Measurements from ENCODE around the gene FOXK1.
"Not testable (repeated sequence)": the region's sequence is repeated elsewhere in the genome, so short reads cannot be mapped to it uniquely, and the experiment has no call there.

The FOXK1 gene

DNA sequence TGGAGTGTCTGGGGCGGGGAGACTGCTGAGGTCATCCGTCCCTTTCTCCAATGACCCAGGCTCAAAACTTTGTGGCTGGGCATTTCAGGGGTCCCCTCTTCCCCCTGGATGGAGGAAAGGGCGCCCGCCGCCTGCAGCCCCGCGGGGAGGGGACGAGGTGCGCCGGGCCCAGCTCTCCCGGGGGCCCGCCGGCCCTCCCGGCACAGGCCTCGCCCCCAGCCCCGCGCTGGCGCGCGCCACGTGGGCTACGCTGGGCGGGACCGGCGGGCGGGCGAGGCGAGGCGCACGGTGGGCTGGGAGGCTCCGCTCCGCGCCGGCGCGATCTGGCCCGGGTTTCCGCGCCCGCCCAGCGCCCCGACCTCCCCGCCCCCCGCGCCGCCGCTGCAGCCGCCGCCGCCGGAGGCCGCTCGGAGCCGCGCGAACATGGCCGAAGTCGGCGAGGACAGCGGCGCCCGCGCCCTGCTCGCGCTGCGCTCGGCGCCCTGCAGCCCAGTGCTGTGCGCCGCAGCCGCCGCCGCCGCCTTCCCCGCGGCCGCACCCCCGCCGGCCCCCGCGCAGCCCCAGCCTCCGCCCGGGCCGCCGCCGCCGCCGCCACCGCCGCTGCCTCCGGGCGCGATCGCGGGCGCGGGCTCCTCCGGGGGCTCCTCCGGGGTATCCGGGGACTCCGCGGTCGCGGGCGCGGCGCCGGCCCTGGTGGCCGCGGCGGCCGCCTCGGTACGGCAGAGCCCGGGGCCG is at the start of gene FOXK1:
FOXK1 (plus strand) TSS at position 410 of the 735 bp plus-strand sequence; CDS start at position 424, 14 bp downstream.
- no peak for DNase-seq (ENCODE audit: low read depth, low spot score)

DNA sequence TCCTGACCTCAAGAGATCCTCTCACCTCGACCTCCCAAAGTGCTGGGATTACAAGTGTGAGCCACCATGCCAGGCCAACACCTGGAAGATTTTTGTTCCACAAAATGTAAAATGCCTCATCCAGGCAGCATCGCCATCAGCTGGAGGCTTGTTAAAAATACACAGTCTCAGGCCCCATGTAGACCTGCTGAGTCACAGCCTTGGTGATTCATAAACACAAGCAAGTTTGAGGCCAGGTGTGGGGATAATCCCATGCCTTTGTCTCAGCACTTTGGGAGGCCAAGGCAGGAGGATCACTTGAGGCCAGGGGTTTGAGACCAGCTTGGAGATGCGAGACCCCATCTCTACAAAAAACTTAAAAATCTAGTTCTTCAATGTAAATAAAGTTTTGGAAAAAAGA is 49.1 kb upstream of the FOXK1 start:
- no peak for DNase-seq (ENCODE audit: low read depth, low spot score)

DNA sequence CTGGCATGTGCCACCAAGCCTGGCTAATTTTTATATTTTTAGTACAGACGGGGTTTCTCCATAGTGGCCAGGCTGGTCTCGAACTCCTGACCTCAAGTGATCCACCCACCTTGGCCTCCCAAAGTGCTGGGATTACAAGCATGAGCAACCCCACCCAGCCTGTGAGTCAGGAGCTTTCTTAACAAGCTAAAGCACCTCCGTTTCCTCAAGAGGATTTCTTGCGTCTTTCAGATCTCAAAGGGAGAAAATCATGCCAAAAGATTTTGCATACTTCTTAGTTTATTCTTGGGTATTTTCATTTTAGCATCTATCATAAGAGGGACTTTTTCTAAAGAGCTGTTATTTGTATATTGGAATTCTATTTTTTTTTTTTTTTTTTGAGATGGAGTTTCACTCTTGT is 47.9 kb upstream of the FOXK1 start:
- DNase-seq (ENCODE audit: low read depth, low spot score) = no peak

DNA sequence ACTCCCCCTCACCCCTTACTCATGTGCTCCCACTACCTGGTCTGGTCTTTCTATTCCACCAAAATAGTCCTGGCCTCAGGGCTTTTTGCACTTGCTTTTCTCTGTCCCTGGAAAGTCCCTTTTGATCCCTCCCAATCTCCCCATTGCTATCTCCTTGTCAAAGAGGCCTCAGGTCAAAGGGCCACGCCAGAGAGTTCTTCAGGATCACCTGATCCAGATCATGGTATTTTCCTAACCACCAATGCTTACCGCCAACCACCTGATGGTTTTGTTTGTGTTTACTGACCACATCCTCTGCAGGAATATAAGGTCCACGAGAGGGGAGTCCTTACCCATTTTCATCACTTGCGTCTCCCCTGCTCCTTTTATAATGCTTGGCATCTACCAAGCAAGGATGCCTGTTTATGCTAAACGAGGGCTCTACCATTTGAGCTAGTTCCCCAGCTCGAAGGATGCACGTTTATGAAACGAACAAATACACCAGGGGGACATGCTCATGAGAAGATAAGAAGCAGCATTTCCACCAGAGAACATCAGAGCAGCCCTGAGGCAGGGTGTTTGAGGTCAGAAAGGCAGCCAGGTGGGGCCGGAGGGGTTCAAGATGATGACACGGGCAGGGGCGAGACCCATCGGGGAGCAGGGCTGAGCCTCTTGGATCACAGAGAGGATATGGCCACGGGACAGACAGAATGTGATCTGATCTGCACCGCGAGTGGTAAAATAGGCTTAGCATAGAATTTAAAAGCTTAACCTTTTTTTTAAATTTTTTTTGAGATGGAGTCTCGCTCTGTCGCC is 43.1 kb upstream of the FOXK1 start:
- DNase-seq (ENCODE audit: low read depth, low spot score) = no peak

DNA sequence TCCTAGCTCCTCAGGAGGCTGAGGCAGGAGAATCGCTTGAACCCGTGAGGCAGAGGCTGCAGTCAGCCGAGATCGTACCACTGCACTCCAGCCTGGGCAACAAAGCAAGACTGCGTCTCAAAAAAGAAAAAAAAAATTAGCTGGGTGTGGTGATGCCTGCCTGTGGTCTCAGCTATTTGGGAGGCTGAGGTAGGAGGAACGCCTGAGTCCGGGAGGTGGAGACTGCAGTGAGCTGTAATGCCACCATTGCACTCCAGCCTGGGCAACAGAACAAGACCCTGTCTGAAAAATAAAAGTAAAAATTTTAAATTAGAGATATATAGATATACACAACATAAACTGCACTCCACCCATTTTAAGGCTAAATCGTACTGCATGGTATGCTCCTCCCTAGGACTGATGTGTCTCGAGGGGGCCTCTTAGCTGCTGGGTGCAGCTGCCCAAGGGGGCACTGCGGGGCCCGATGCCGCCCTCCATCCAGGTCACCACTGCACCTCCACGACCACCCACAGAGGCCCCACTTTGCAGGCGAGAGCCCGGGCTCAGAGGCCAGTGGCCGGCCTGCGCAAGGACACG is 40.9 kb upstream of the FOXK1 start:
- no peak for DNase-seq (ENCODE audit: low read depth, low spot score)

DNA sequence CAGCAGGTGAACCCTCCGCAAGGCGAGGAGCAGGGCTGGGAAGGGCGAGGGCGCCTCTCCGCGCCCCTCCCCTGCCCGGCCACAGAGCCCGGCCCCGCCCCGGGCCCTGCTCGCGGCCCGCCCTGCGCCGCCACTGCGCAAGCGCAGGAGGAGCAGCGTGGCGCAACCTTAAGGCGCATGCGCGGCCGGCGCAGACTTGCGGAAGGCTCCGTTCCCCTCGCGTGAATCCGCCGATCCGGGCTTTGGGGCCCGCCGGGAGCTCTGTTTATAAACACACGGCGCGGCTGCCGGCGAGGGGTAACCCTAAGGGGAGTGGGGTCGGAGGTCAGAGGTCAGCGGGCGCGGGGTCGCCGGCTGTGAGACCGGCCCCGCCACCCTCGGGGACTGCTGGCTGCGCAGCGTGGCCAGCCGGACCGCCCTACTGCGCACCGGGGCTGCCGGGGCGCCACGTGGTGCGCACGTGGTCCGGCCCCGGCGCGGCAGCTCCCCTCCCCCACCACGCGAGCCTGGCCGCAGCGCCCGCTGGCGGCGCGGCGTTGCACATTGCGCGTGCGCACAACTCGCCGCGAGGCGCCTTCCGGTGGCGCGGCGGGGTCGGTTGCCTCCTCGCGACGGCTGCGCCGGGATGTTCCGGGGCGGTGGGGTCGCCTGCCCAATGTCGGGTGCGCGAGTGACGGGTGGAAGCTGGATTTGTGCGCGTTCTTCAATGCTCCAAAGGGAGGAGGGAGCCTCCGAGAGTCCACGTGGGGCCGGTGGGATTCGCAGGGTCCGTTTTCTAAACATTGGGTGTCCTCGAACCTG is 40.2 kb upstream of the FOXK1 start:
- DNase-seq (ENCODE audit: low read depth, low spot score) = peak; percentile 91

DNA sequence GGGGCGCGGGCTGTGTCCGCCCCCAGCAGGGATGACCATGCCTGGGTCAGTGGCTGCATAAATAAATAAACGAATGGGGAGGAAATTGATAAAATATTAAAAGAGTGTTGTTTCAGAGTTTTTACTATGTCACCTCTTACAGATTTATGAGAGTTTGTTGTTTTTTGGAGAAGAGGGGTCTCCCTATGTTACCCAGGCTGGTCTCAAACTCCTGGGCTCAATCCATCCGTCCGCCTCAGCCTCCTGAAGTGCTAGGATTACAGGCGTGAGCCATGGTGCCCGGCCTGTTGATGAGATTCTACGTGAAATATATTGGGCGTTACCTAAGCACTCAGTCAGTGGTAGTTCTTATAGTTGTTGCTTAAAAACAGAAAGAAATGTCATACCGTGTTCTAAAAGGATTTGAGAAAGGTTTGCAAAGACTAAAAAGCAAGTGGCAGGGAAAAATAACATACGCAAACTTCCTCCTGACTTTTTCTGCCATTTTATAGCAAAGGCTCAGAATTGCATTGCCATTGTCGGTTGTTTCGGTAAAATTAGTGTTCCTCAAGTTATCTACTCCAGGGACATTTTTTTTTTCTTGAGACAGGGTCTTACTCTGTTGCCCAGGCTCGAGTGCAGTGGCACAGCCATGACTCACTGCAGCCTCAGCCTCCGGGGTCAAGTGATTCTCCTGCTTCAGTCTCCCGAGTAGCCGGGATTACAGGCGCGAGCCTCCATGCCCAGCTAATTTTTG is 39.5 kb upstream of the FOXK1 start:
- DNase-seq (ENCODE audit: low read depth, low spot score) = no peak

DNA sequence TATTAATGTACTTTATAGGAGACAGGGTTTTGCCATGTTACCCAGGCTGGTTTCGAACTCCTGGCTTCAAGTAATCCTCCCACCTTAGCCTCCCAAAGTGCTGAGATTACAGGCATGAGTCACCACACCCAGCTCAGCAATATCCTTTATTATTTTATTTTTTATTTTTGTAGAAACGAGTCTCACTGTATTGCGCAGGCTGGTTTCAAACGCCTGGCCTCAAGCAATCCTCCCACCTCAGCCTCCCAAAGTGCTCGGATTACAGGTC is 39.0 kb upstream of the FOXK1 start:
- DNase-seq (ENCODE audit: low read depth, low spot score) = not testable (repeated sequence)

DNA sequence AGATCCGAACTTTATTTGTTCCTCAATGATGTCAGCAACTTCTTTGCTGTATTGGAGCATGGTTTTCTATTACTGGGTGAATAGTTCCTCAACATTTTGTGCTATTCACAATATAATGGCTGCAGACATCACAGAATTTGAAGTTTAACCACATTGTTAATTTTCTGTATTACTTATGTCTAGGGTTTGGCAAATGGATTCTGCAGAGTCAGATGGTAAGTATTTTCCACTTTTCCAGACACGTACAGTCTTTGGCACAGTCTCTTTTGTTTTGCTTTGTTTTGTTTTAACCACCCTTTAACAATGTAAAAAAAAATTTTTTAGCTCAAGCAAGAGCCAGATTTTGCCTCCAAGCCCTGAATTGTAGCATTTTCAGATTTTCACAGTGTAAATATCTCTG is 36.8 kb upstream of the FOXK1 start:
- DNase-seq (ENCODE audit: low read depth, low spot score) = no peak

DNA sequence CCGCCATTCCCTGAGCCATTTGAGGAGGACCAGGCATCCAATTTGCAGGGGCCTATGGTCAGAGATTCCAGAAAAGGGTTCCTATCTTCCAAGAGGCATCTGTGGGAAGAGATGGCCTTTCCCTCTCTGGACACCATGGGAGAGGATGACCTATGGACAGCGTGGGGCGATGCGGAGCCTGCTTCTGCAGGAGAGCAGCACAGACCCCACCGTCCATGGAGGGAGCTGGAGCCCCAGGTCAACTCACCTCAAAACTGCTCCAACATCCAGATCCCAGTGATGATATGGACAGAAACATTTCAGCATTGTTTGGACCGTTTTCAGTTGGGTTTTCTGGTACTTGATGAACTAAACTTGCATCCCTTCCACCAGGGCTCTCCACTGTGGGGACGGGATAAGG is 34.0 kb upstream of the FOXK1 start:
- DNase-seq (ENCODE audit: low read depth, low spot score) = no peak

DNA sequence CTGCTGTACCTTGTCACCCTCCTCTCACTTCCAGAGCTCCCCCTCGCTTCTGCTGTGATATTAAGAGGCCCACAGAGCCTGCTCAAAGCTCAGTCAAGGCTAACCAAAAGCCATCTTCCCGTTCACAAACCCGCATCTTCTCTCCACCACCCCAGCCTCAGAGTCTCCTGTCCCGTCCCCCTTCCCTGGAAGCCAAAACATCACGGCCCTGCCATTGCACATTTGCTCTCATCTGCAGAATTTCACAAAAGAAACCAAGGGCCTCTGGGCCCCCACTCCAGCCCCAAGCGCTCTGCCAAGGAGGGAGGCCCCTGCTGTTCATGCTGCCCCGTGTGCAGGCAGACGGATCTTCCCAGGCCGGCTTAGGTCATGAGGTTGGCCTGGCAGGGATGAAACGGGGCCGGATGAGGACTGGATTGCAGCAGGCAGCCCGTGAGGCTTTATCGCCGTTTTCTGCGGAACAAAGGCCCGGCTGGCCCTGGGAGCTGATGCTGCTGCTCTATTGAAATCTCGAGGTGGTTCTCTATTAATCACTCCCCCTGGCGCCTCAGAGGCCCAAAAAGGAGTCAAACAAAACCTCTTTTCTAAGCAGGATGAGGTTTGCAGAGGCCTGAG is 31.6 kb upstream of the FOXK1 start:
- no peak for DNase-seq (ENCODE audit: low read depth, low spot score)

DNA sequence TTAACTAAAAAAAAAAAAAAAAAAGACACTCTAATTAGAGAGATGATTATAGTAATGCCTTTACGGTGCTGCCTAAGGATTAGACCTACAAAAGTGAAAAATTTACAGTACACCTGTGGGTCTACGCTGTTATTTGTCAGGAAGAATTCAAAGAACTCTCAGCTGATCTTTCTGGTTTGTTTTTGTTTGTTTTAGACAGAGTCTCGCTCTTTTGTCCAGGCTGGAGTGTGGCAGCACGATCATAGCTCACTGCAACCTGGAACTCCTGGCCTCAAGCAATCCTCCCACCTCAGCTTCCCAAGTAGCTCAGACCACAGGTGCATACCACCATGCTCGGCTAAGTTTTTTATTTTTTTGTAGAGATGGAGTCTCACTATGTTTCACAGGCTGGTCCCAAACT is 28.3 kb upstream of the FOXK1 start:
- DNase-seq (ENCODE audit: low read depth, low spot score) = no peak

DNA sequence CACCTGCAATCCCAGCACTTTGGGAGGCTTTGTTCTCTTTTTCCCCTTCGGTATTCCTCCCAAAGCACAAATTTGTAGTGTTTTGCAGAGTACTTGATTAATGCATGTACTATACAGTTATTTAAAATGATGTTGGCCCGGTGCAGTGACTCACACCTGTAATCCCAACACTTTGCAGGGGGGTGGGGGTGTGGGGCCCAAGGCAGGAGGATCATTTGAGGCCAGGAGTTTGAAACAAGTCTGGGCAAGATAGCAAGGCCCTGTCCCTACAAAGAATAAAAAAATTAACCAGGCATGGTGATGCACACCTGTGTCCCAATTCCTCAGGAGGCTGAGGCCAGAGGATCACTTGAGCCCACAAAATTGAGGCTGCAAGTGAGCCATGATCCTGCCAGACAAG is 26.8 kb upstream of the FOXK1 start:
- DNase-seq (ENCODE audit: low read depth, low spot score) = no peak

DNA sequence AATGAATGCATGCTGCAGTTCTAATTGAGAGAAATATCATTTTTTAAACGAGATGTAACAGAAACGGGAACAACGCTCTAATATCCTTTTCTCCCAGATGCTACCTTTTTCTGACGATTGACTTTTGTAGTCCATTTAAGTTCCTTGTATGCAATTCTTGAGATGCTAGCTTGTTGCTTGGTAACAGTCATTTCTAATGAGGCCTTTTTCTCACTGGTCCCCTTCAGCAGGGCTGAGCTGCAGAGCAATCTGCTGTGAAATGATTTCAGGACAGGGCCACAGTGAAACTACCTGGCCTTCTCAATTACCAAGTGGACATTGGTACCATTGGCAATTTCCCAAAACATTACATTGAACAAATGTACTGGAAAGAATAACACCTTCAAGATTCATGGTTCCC is 26.2 kb upstream of the FOXK1 start:
- no peak for DNase-seq (ENCODE audit: low read depth, low spot score)

DNA sequence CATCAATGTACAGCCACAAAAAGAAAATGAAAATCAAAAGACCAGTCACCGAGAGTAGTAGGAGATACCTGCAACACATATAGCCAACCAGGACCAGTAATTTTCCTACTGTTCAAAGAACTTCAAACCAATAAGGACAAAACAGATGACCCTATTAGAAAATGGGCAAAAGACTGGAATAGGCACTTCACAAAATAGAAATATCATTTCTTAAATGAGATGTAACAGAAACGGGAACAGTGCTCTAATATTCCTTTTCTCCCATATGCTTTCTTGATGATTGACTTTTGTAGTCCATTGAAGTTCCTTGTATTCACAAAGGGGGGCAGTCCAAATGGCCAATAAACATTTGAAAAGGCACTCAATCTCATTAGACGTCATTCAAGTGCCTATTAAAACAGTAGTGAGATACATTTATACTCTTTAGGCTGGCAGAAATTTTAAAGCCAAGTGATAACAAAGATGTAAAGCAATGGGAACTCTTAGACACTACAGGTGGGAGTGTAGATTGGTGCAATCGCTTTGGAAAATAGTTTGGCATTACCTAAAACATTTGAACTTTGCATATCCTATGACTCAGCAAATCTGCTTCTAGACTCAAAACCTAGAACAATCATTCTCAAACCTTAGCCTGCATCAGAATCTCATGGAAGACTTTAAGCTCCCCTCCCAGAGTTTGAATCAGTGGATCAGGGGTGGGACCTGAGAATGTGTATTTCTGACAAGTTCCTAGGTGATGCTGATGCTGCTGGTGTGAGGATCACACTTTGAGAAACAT is 24.3 kb upstream of the FOXK1 start:
- no peak for DNase-seq (ENCODE audit: low read depth, low spot score)

DNA sequence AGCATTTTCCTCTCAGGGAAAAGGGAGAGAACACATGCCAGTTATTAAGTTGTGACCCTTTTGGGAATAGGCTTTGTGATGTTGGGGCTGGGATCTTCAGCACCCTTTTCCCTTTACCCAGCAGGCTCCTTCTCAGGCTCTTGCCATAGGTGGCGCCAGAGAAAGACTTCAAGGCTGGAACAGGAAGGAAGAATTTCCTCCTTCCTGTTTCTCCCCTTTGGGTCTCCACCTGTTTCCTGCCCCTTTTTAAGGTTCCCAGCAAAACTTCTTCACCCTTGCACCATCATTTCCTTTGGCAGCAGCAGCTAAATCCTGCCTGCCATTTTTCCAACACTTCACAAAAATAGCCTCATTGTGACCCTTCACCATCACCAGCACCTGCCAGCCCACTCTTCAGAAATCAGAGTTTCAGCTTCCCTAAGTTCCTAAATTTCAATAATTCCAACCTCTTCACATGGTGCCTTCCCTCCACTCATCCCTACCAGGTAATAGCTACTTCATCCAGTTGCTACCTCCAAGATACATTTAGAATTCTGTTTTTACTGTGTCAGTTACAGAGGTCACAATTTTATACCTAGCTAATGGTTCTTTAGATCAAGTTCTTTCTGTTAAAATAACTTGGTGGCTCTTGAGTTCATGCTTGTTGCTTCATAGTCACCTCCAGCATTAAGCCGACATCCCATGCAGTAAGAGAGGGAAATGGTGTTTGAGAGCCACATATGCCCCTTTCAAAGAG is 22.4 kb upstream of the FOXK1 start:
- no peak for DNase-seq (ENCODE audit: low read depth, low spot score)

DNA sequence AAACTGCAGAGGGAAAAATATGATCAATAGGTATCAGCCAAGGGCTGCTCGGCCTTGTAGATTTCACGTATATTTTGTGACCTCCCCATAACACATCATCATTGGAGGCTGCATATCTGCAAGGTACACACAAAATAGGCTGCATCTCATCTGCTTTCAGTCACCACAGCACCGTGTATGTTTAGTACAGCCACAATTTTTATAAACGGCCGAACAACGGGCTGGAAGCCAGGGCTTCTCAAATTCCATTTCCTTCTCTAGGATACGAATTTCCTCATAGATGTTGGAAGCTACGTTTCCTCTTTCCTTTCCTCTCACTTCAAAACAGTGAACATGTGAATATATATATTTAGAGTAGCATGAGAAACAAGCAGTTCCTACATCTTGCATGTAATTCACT is 20.2 kb upstream of the FOXK1 start:
- DNase-seq (ENCODE audit: low read depth, low spot score) = no peak

DNA sequence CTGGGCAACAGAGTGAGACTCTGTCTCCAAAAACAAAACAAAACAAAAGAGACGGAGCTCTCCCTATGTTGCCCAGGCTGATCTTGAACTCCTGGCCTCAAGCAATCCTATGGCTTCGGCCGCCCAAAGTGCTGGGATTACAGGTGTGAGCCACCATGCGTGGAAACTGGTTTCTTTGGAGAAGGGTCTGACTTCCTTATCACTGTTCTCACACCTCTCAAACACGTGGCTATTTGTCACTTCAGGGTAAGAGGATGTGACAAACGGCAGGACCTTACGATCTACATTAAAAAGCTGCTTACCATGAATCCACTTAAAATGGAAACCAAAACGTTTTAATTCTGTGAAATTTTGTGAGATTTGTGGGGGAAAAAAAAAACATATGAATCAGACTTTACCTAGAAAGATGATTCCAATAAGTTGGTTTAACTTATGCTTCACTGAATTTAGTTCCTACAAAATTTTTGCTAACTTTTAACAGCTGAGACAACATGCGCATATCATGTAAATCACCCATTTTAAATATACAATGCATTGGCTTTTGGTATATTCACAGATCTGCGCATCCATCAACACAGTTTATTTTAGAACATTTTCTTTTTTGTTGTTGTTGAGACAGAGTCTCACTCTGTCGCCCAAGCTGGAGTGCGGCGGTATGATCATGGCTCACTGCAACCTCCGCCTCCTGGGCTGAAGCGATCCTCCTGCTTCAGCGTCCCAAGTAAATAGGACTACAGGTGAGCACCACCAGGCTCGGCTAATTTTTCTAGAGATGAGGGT is 18.7 kb upstream of the FOXK1 start:
- DNase-seq (ENCODE audit: low read depth, low spot score) = no peak

DNA sequence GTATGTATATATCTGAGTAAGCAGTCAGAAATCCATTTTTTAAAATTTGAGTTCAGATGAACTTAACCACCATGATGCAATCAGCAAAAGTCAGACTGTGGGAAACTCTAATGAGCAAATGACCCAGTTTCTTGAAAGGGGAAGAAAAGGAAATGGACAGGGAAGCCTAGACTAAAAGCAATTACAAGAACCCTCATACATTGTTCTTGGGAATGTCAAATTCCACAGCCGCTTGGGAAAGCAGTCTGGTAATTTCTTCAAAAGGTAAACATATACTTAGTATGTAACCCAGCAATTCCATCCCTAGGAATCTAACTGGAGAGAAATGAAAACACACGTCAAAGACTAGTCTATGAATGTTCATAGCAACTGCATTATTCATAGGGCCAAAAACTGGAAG is 16.4 kb upstream of the FOXK1 start:
- peak; percentile 75 for DNase-seq (ENCODE audit: low read depth, low spot score)
